Suprapubic skin (tissue), 4 donors: Measurements from ENCODE around the gene FAM193B. TPM values are rescaled to one million over a fixed set of nuclear protein-coding genes. Genes with fewer than 3 reads are reported as not detected.

Experiments used
- DNase-seq, 2 donors: peaks; one replicate each; pipeline ENCODE4 v3.0.0-alpha.2; 2019; ENCODE audit warnings: low spot score in 2 of 2
- H3K27ac ChIP-seq: fragments of 200-600 bp; sonication (generic); one replicate; pipeline ENCODE4 v1.5.1; 2019
- H3K27me3 ChIP-seq: fragments of 200-600 bp; sonication (generic); one replicate; pipeline ENCODE4 v1.5.1; 2019
- H3K36me3 ChIP-seq: fragments of 200-600 bp; sonication (generic); one replicate; pipeline ENCODE4 v1.5.1; 2019
- H3K4me1 ChIP-seq: fragments of 200-600 bp; sonication (generic); one replicate; pipeline ENCODE4 v1.5.1; 2019
- H3K4me3 ChIP-seq: fragments of 200-600 bp; sonication (generic); one replicate; pipeline ENCODE4 v1.5.1; 2019; ENCODE audit warnings: mild to moderate bottlenecking
- H3K9me3 ChIP-seq: fragments of 200-600 bp; sonication (generic); one replicate; pipeline ENCODE4 v1.5.1; 2019
- CTCF ChIP-seq, 2 donors: fragments of 200-600 bp in 1 of 2; fragments of 450-650 bp in 1 of 2; sonication (generic) in 1 of 2; IDR thresholded peaks; one replicate each; pipeline ENCODE4 v1.5.1; 2016 to 2019; ENCODE audit warnings: antibody characterized with exemption in 2 of 2, mild to moderate bottlenecking in 1 of 2, moderate library complexity in 1 of 2
- EP300 ChIP-seq: sonication (generic); formaldehyde crosslinking; IDR thresholded peaks from one replicate; pipeline ENCODE4 v1.6.1; 2017; ENCODE audit warnings: antibody characterized with exemption
- POLR2A ChIP-seq, 2 donors: fragments of 450-650 bp; IDR thresholded peaks; one replicate each; pipeline ENCODE4 v1.6.1; 2017; ENCODE audit warnings: antibody characterized with exemption in 2 of 2, mild to moderate bottlenecking in 2 of 2, moderate library complexity in 2 of 2
- POLR2AphosphoS5 ChIP-seq, 3 donors: sonication (generic); formaldehyde crosslinking; IDR thresholded peaks; one replicate each; pipeline ENCODE4 v1.6.1; 2017; ENCODE audit warnings: antibody characterized with exemption in 3 of 3
- WGBS: methylation state at CpG from one replicate; pipeline ENCODE4 v1.1.5; 2018; 5-methylcytosine and 5-hydroxymethylcytosine counted together
- total RNA-seq, 4 donors: library from RNA; depleted of rRNA; stranded (reverse); fragments of >200 nt; gene quantifications; one replicate each; pipeline ENCODE4 v1.1.0, GENCODE V29; 2016

The FAM193B gene
- total RNA-seq, 4 donors from 2014 or later = 55.6 to 328 (median 78.2) TPM

GRCh38 chr5:177501874-177502678 is 52.3 kb downstream of the FAM193B start:
- Histone ChIP-seq H3K4me1 (peaks cover 24% of the 10 kb centered on the region), H3K27me3 (no peaks in the 10 kb centered on the region), H3K27ac (no peak overlapping the region), H3K9me3 (no peaks in the 10 kb centered on the region), H3K36me3 (no peaks in the 10 kb centered on the region), H3K4me3 (no peak overlapping the region)
- 74% methylated on average over 9 of the region's 9 CpGs for WGBS
- no peak for DNase-seq
- TF ChIP-seq EP300 = no peak
- no peak for TF ChIP-seq CTCF (IDR thresholded peaks at IDR 0.05)
- no peak for TF ChIP-seq POLR2AphosphoS5 (IDR thresholded peaks at IDR 0.05)
- no peak for TF ChIP-seq POLR2A (IDR thresholded peaks at IDR 0.05)

GRCh38 chr5:177500685-177501522 is 53.5 kb downstream of the FAM193B start:
- 27% methylated on average over 6 of the region's 10 CpGs for WGBS
- Histone ChIP-seq H3K9me3 (no peaks in the 10 kb centered on the region), H3K4me1 (peaks cover 36% of the 10 kb centered on the region), H3K27me3 (no peaks in the 10 kb centered on the region), H3K4me3 (no peak overlapping the region), H3K27ac (no peak overlapping the region), H3K36me3 (no peaks in the 10 kb centered on the region)
- TF ChIP-seq POLR2AphosphoS5 (IDR thresholded peaks at IDR 0.05) = no peak
- TF ChIP-seq CTCF (IDR thresholded peaks at IDR 0.05) = peak; percentile 78 to 93
- DNase-seq = peak; percentile 93 to 94

- no peak for DNase-seq
- H3K27ac ChIP-seq = no peak overlapping the region
- TF ChIP-seq CTCF (IDR thresholded peaks at IDR 0.05) (no peak), EP300 (no peak), POLR2AphosphoS5 (IDR thresholded peaks at IDR 0.05) (no peak), POLR2A (IDR thresholded peaks at IDR 0.05) (no peak)
- H3K4me1 ChIP-seq = peaks cover 46% of the 10 kb centered on the region
- no peaks in the 10 kb centered on the region for H3K9me3 ChIP-seq
- H3K27me3 ChIP-seq = no peaks in the 10 kb centered on the region
- H3K36me3 ChIP-seq = no peaks in the 10 kb centered on the region
- H3K4me3 ChIP-seq = no peak overlapping the region
- 85% methylated on average over 6 of the region's 6 CpGs for WGBS
These were observed 54.5 kb downstream of the FAM193B start for GRCh38 chr5:177499842-177500241.

GRCh38 chr5:177498013-177498787 is 56.2 kb downstream of the FAM193B start:
- H3K4me1 ChIP-seq = peaks cover 63% of the 10 kb centered on the region

More at GRCh38 chr5:177498013-177498787, 56.2 kb downstream of the FAM193B start:
- Histone ChIP-seq H3K9me3 (no peaks in the 10 kb centered on the region), H3K27ac (no peak overlapping the region), H3K27me3 (no peaks in the 10 kb centered on the region), H3K4me3 (peak overlapping the region; percentile 78), H3K36me3 (no peaks in the 10 kb centered on the region)
- DNase-seq = no peak
- TF ChIP-seq POLR2A (IDR thresholded peaks at IDR 0.05) (no peak), CTCF (IDR thresholded peaks at IDR 0.05) (no peak), EP300 (no peak), POLR2AphosphoS5 (IDR thresholded peaks at IDR 0.05) (no peak)
- WGBS = 17% methylated on average over 30 of the region's 48 CpGs
